HT1080 (cell line): ENCODE data around the gene DNAH6. TPM values are rescaled to one million over a fixed set of nuclear protein-coding genes. Genes with fewer than 3 reads are reported as not detected.

Source experiments
- DNase-seq: peaks from one replicate; pipeline ENCODE4 v3.0.0-alpha.2; 2015; ENCODE audit warnings: low read depth
- total RNA-seq: library from RNA; depleted of rRNA; stranded (reverse); fragments of >200 nt; shearing (Covaris generic); gene quantifications from 2 replicates; pipeline ENCODE4 v1.2.3, GENCODE V29; 2014

The DNAH6 gene
- total RNA-seq, 1 experiment from 2014 or later, result 0.16 TPM

GRCh38 chr2:84833481-84834150 lies 317.3 kb downstream of the DNAH6 start:
- DNase-seq, result no peak

GRCh38 chr2:84836215-84836614 lies 319.9 kb downstream of the DNAH6 start:
- DNase-seq, result no peak

DNA sequence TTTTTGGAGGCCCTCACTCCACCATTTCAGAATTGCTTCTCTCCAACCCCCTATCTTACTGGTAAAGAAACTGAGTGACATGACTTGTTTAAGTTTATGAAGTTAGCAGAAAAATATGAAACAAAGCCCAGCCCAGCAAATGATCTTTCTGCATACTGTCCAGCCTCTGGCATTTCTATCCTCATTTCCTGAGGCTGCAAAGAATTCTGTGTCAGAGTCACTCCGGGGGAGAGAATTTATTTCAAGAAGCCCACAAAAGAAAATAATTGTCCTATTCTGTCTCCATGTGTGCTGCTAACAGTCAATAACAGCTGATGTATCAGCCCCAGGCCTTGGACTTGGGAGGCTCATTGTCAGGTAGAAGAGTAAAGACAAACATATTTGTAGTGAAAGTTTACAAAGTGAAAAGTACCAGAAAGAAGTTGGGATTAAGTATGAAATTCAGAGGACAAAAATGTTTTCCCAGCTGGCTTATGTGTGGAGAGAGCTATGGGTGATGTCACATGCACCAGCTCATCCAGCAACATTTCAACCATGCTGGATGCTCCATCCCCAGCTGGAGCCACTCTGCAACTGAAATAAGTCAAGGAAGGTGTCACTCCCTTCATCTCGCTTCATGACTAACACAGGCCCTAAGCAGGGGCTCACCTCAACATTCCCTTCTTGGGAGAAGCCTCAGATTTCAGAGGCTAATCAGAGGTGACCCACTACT lies 322.3 kb downstream of the DNAH6 start:
- no peak for DNase-seq

DNA sequence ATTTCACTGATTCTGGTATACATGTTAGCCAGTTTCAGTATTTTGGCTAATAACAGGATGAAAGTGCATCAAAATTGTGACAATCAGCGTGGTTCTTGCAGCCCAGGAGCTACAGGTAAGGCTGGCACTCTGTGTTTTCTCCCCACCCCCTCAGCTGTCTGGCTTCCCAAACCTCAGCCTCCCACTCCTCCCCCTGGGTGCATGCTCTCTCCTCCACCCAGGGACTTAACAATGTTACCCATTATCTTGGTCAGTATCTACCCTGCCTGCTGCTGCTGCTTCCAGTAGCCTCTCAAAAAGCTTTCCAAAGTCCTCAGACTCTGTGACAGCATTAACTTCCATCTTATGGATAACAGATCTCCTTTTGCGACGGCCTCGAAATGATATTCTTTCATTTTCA lies 323.6 kb downstream of the DNAH6 start:
- no peak for DNase-seq

GRCh38 chr2:84840306-84840705 lies 324.0 kb downstream of the DNAH6 start:
- DNase-seq, result peak; percentile 36

GRCh38 chr2:84841577-84841976 lies 325.3 kb downstream of the DNAH6 start:
- no peak for DNase-seq

DNA sequence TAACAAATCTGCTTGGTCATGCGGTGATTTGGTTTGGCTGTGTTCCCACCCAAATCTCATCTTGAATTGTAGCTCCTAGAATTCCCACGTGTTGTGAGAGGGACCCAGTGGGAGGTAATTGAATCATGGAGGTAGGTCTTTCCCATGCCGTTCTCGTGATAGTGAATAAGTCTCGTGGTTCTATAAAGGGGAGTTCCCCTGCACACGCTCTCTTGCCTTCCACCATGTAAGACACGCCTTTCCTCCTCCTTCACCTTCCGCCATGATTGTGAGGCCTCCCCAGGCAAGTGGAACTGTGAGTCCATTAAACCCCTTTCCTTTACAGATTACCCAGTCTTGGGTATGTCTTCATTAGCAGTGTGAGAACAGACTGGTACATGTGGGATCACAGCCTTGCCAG lies 327.8 kb downstream of the DNAH6 start:
- DNase-seq, result no peak

DNA sequence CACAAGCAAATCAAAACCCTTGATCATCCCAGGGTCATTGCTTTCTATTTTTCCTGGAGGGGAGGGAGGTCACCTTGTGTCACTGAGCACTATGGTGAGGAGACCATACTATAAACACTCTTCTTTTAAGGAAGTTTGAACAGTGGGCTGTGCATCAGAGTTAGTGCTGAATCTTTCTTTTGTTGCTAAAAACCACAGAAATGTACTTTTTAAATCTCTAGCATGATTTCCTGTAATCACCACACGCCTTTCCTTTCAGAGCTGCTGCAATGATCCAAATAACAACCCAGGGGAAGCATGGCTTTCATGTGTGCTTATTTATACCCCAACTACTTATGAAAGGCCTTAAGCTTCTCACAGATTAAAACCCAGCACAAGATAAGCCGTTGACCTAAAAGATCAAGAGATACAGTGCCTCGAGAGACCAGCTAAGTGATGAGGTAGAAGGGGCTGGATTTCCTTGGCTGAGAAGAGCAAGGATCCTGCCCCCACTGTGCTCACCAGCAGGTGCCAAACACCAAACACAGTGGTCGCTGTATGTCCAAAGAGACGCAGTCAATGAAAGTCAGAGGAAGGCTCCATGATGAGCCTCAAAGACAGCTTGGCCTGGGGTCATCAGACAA lies 329.9 kb downstream of the DNAH6 start:
- peak; percentile 72 for DNase-seq

DNA sequence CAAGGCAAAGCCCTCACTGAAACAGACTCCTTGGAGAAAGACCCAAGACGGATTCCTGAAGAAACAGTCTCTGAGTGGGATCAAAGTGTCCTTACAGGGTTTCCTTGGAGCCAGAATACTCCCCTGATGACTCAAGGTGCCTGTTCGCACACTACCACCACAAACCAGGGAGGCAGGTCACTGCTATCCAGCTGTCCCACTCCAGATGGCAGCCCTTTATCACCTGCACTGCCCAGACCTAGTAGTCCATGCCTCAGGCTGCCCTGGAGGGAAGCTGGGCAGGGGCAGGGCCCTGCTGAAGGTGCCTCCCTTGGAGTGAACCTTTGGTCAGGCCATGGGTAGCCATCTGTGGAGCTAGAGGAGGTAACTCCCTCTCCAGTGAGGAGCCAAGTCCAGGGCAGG lies 330.4 kb downstream of the DNAH6 start:
- peak; percentile 54 for DNase-seq

DNA sequence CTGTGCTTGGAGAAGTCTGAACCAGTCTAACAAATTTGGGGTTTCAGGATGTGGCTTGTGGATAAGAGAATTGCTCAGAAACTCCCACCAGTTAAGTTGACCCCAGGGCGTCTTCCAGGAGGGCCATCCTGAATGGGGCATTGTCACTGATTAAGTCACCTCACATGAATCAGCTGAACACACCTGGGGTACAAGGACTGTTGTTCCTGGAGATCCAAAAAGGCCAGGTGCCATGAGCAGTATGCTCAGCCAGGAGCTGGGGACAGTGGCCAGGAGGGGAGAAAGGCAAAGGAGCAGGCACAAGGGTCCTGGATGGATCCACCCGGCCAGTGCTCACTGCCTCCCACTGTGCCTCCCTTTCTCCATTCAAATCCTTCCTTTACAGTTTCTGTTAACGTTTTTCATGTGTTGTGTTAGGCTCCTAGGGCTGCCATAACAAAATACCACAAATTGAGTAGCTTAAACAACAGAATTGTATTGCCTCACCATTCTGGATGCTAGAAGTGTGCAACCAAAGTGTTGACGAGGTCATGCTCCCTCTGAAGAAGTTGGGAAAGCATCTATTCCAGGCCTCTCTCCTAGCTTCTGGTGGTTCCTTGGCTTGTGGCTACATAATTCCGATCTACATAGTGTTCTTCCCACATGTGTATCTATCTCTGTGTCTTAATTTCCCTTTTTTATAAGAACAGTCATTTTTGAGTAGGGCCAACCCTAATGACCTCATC lies 331.2 kb downstream of the DNAH6 start:
- no peak for DNase-seq

DNA sequence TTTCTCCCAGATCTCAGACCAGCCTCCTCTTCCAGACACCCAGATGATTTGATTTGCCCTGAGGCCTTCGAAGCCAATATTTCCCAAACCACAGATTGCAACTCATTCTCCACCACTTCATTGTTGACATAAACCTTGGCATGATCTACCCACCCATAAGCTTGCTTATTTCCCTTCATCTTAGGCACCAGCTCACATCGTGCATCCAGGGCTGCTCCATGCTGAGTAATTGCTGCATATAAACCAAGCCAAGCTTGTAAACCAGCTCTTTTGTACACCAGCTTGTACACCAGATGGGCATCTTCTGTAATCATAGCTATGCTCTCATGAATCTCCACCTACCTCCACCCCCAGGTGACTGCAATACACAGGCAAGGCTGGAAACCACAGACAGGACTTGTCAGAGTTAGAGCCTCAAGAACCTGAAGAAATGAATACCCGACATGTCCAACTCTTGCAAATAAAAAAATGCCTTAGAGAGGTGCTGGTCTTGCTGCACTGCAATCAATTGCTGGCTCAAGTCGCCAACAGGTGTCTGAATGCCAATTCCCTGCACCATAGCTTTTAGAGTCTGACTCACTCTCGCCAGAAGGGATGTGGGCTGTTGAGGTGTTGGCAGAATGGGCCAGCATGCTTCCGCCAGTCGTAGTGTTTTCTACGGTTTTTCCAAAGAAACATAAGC lies 333.1 kb downstream of the DNAH6 start:
- DNase-seq, result peak; percentile 72

DNA sequence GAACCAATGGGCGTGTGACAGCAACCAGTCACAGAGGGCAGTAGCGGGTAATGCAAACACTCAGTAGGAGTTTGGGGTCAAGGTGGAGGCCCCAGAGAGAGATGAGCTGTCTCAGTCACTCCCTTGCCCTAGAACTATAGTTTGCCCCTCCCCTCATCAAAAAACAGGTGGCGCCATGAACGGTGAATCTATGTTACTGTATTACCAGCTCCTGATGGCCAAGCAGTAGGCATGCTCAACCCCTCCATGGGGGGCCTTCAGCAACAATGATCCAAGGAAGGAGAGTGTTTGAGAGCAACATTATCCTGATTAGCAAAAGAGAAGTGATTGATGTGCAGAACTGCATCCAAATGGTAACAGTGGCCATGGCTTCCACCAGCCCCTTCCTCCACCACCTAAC lies 334.2 kb downstream of the DNAH6 start:
- no peak for DNase-seq

GRCh38 chr2:84851876-84852275 lies 335.6 kb downstream of the DNAH6 start:
- peak; percentile 60 for DNase-seq

GRCh38 chr2:84854850-84855249 lies 338.6 kb downstream of the DNAH6 start:
- DNase-seq, result no peak

DNA sequence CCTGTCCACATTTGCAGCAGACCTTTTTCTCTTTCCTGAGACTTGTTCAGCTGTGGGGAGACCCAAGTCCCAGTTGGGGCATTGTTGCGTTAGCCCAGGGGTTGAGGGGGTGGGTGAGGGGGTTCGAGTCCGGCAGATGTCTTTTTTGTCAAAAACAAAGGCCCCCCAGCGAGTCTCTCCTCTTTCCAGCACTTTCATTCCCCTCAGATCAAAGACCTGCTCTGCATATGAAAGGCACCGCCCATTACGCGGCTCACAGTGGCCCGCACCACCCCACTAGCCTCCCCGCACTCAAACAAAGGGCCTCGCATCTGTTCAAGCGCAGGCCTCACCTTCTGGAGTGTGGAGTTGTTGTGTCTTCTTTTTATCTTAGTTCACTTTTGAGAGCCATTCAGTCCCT lies 339.4 kb downstream of the DNAH6 start:
- DNase-seq, result no peak

GRCh38 chr2:84856787-84857186 lies 340.5 kb downstream of the DNAH6 start:
- DNase-seq, result no peak

GRCh38 chr2:84857566-84857965 lies 341.3 kb downstream of the DNAH6 start:
- no peak for DNase-seq

DNA sequence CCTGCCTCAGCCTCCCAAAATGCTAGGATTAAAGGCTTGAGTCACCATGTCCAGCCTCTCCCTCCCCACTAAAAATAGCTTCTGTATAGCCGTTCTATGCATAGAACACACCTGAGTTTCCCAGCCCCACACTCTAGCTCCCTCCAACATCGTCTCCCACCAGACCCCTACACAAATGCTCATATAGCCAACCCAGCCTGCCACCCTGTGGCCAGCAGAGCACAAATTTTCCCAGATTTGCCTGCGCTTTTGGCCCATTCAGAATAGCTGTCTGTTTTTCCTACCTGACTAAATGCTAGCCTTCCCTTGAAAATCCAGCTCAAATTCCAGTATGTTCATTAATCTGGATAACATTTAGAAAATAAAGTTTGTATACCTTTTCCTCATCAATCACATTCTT lies 341.8 kb downstream of the DNAH6 start:
- DNase-seq, result no peak

GRCh38 chr2:84858937-84859336 lies 342.6 kb downstream of the DNAH6 start:
- DNase-seq, result no peak

DNA sequence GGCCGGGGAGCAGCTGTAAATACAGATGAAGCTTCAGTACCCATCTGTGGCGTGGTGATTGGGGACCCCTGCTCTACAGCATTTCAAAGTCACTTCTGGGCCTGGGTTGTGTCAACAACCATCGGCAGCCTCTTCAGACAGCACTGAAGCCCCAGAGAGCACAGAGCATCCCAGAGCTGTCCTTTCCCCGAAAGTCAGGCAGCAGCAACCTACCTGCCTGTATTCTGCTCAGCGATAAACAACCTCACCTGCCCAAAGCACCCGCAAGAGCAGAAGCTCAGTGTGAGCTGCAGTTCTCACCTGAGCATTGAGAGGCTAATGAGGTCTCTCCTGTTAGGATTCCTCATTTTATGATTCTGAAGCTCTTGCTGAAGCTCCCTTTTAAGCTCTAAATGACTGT lies 345.2 kb downstream of the DNAH6 start:
- DNase-seq, result no peak

DNA sequence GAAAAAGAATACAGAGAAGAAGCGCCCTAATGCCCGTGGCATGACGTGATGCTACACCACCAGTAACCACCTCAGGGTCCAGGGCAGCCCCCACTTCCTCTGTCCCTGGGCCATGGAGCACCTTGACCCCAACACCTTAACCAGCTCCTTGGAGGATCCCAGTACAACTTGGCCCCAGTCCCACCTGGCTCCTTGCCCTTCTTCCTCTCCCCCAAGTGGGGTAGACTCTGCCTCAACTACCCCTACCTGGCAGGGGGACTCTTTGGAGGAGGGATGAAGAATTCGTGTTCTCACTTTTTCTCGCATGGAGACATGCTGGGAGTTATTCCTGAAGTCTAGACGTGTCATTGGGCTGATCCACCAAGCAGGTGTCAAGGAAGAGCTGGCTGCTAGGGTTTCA lies 345.7 kb downstream of the DNAH6 start:
- DNase-seq, result no peak
